GM12878 (cell line): ENCODE measurements around the gene GPM6B. TPM values are rescaled to one million over a fixed set of nuclear protein-coding genes. Genes with fewer than 3 reads are reported as not detected.

Experiments used
- ATAC-seq: fragments of 200-7000 bp; cut with Tn5 transposase; 3 replicates; pipeline ENCODE4 v1.9.1; 2020; ENCODE audit warnings: mild to moderate bottlenecking, moderate library complexity
- BruUV-seq: library from RNA; stranded (reverse); fragments of 400-500 nt; replicated peaks from 2 replicates; lab custom pipeline; 2021; lab: Mats Ljungman, UMichigan
- CTCF ChIA-PET: fragments of 300-600 bp; sonication (Branson Sonifier 250); formaldehyde crosslinking; extraction: SDS; loops from one replicate; lab custom pipeline; 2021; ENCODE audit warnings: inconsistent platforms; lab: Yijun Ruan, JAX
- POLR2A ChIA-PET: fragments of 350-600 bp; formaldehyde crosslinking; extraction: SDS; loops from one replicate; lab custom pipeline; 2021; ENCODE audit warnings: inconsistent platforms; lab: Charles Lee
- RAD21 ChIA-PET: fragments of 300-600 bp; sonication (Branson Sonifier 250); formaldehyde crosslinking; loops from one replicate; lab custom pipeline; 2023; ENCODE audit warnings: antibody characterized with exemption; ENCODE audit not compliant: unreplicated experiment; lab: Charles Lee
- SMC1A ChIA-PET: fragments of 300-600 bp; sonication (Branson Sonifier 250); formaldehyde crosslinking; loops from one replicate; lab custom pipeline; 2023; ENCODE audit not compliant: unreplicated experiment, uncharacterized antibody; lab: Charles Lee
- DNase-seq: peaks from one replicate; pipeline ENCODE4 v3.0.0-alpha.2; 2011; ENCODE audit warnings: low read depth, low spot score
- FAIRE-seq: peaks from 3 replicates; lab custom pipeline; 2011; peaks lifted over from hg19 to GRCh38; lab: Jason Lieb, UNC
- H2AFZ ChIP-seq: 2 replicates; pipeline ENCODE4 v1.6.0; 2011; ENCODE audit warnings: low read depth, low read length, control low read depth; ENCODE audit not compliant: control insufficient read depth
- H3K27ac ChIP-seq: 2 replicates; pipeline ENCODE4 v1.5.1; 2011; ENCODE audit warnings: control low read depth; ENCODE audit not compliant: control insufficient read depth, insufficient read depth
- H3K27me3 ChIP-seq, 2 experiments: replicated peaks in 1 of 2; 2 replicates each; pipeline versions ENCODE4 v1.6.0 to v1.6.1; 2011; ENCODE audit warnings: low read length in 1 of 2; ENCODE audit not compliant: control insufficient read depth in 2 of 2, insufficient read depth in 2 of 2
- H3K36me3 ChIP-seq, 2 experiments: 2 replicates each; pipeline ENCODE4 v1.5.1; 2011; ENCODE audit warnings: low read length in 1 of 2; ENCODE audit not compliant: control insufficient read depth in 2 of 2, insufficient read depth in 2 of 2
- H3K4me1 ChIP-seq: 2 replicates; pipeline ENCODE4 v1.6.1; 2011; ENCODE audit warnings: mild to moderate bottlenecking, low read length, moderate library complexity, mixed read lengths; ENCODE audit not compliant: control insufficient read depth, insufficient read depth
- H3K4me2 ChIP-seq: 2 replicates; pipeline ENCODE4 v1.6.0; 2011; ENCODE audit warnings: control low read depth; ENCODE audit not compliant: control insufficient read depth, insufficient read depth
- H3K4me3 ChIP-seq: fragments of 200-600 bp; sonication (generic); 2 replicates; pipeline ENCODE4 v1.5.1; 2016
- H3K79me2 ChIP-seq: 2 replicates; pipeline ENCODE4 v1.6.0; 2011; ENCODE audit warnings: low read length; ENCODE audit not compliant: control insufficient read depth, insufficient read depth
- H3K9ac ChIP-seq: 2 replicates; pipeline ENCODE4 v1.8.0; 2011; ENCODE audit warnings: low read length, control low read depth, mixed read lengths; ENCODE audit not compliant: control insufficient read depth, insufficient read depth
- H3K9me3 ChIP-seq: replicated peaks from 3 replicates; pipeline ENCODE4 v1.5.1; 2011; ENCODE audit warnings: mild to moderate bottlenecking, low read length; ENCODE audit not compliant: control insufficient read depth, insufficient read depth
- H4K20me1 ChIP-seq: 2 replicates; pipeline ENCODE4 v1.6.0; 2011; ENCODE audit not compliant: control insufficient read depth, insufficient read depth
- CBX5 ChIP-seq: sonication (generic); IDR thresholded peaks from 2 replicates; pipeline ENCODE4 v1.6.1; 2016; ENCODE audit warnings: low read depth, moderate library complexity, mild to moderate bottlenecking, inconsistent platforms
- CHD1 ChIP-seq: IDR thresholded peaks from 2 replicates; pipeline ENCODE4 v1.6.1; 2012; ENCODE audit warnings: low read depth, low read length, improper control_type of control experiment
- DPF2 ChIP-seq: fragments of 450-650 bp; IDR thresholded peaks from 2 replicates; pipeline ENCODE4 v1.6.1; 2017; ENCODE audit warnings: mild to moderate bottlenecking
- IKZF2 ChIP-seq, 2 experiments: fragments of 450-650 bp; IDR thresholded peaks; 2 replicates each; pipeline ENCODE4 v1.6.1; 2017; ENCODE audit warnings: mild to moderate bottlenecking in 2 of 2, moderate library complexity in 2 of 2
- MEF2B ChIP-seq: fragments of 450-650 bp; IDR thresholded peaks from 2 replicates; pipeline ENCODE4 v1.6.1; 2018; ENCODE audit warnings: mild to moderate bottlenecking, moderate library complexity; ENCODE audit not compliant: partially characterized antibody, poor library complexity, severe bottlenecking
- MTA2 ChIP-seq: fragments of 450-650 bp; IDR thresholded peaks from 2 replicates; pipeline ENCODE4 v1.6.1; 2016; ENCODE audit warnings: low read depth, mild to moderate bottlenecking, moderate library complexity
- MXI1 ChIP-seq: fragments of 150-350 bp; IDR thresholded peaks from 2 replicates; pipeline ENCODE4 v1.6.1; 2011; ENCODE audit warnings: low read depth, mild to moderate bottlenecking, inconsistent platforms, low read length, improper control_type of control experiment
- PAX5 ChIP-seq: IDR thresholded peaks from 2 replicates; pipeline ENCODE4 v1.6.1; 2011; ENCODE audit warnings: low read depth, low read length, borderline replicate concordance
- RFX5 ChIP-seq: IDR thresholded peaks from 2 replicates; pipeline ENCODE4 v1.6.1; 2011; ENCODE audit warnings: low read depth, low read length, improper control_type of control experiment
- SMAD5 ChIP-seq: IDR thresholded peaks from 2 replicates; pipeline ENCODE4 v1.6.1; 2016; ENCODE audit warnings: antibody characterized with exemption, low read depth
- ZNF274 ChIP-seq: IDR thresholded peaks from one replicate; pipeline ENCODE4 v1.8.0; 2011; ENCODE audit not compliant: insufficient read length, insufficient read depth
- ZNF687 ChIP-seq: fragments of 450-650 bp; IDR thresholded peaks from 2 replicates; pipeline ENCODE4 v1.6.1; 2017; ENCODE audit warnings: mild to moderate bottlenecking, moderate library complexity
- WGBS: methylation state at CpG from one replicate; pipeline ENCODE4 v1.1.6; 2016; ENCODE audit warnings: low lambda C conversion rate; ENCODE audit not compliant: insufficient replicate concordance, insufficient coverage; ENCODE audit errors: missing lambda C conversion rate; 5-methylcytosine and 5-hydroxymethylcytosine counted together
- in situ Hi-C: fragments of 300-500 bp; cut with MboI; formaldehyde crosslinking; loops from 9 replicates; pipeline ENCODE4 v1.14.3; 2018; ENCODE audit warnings: mixed read lengths
- intact Hi-C: fragments of 100-400 bp; cut with micrococcal nuclease; formaldehyde crosslinking; loops from one replicate; pipeline ENCODE4 v1.14.2; 2022; ENCODE audit not compliant: unreplicated experiment
- polyA plus RNA-seq, 11 experiments: library from polyadenylated mRNA; depleted of rRNA in 4 of 11; unstranded in 6 of 11; stranded (reverse) in 5 of 11; fragments of >200 nt; fragmentation: Nextera tagmentation in 4 of 11; fragmentation: Illumina TruSeq in 1 of 11; extraction: Ambion mirVana in 4 of 11; extraction: Trizol in 1 of 11; gene quantifications; 1 replicate in 1 of 11; 2 replicates in 10 of 11; pipeline versions ENCODE4 v1.2.1 to v1.2.3, GENCODE V29; 2011 to 2016; ENCODE audit warnings: inconsistent platforms in 2 of 11, missing spikeins in 2 of 11, low read depth in 1 of 11
- total RNA-seq, 4 experiments: library from RNA; depleted of rRNA in 3 of 4; stranded (reverse); fragments of >200 nt in 3 of 4; fragmentation: Illumina TruSeq in 1 of 4; extraction: Trizol in 1 of 4; gene quantifications; 2 replicates each; pipeline versions ENCODE4 v1.2.1 to v1.2.3, GENCODE V29; 2013 to 2021
- TF ChIP-seq, protein P1 (sequence below): fragments of 450-650 bp; IDR thresholded peaks from 2 replicates; pipeline ENCODE4 v1.6.1; 2017; ENCODE audit warnings: low read depth, mild to moderate bottlenecking, moderate library complexity
- TF ChIP-seq, protein P2 (sequence below): IDR thresholded peaks from 2 replicates; pipeline ENCODE4 v1.6.1; 2012; ENCODE audit warnings: low read depth, low read length, improper control_type of control experiment
- TF ChIP-seq, protein P3 (sequence below): fragments of 450-650 bp; IDR thresholded peaks from 2 replicates; pipeline ENCODE4 v1.6.1; 2017; ENCODE audit warnings: borderline replicate concordance

Gene GPM6B
- total and polyA plus RNA-seq, 10 of the 15 experiments (the other 5 are each of a cell fraction or from before 2014, with no cell fraction given), result 0.01 to 2.6 (median 0.37) TPM; not detected in 2

DNA sequence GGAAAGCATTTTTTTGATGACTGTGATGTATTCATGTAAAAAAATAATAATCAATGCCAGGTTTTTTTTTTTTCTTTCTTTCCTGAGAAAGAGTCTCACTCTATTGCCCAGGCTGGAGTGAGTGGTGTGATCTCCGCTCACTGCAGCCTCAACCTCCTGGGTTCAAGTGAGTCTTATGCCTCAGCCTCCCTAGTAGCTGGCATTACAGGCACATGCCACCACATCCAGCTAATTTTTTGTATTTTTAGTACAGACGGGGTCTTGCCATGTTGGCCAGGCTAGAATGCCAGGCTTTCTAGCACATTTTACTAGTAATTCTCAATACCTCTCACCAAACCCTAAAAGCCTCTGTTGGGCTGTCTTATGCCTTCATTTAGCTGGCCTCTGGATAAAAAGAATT, 25.7 kb downstream of the GPM6B start:
- no TSS peak for BruUV-seq
- ChIA-PET SMC1A (interaction anchor here (1.4 kb wide), 1 partner anchor 23 kb away, joined by 4 read pairs; no protein-coding TSS in a partner anchor), POLR2A (interaction anchor here (0.8 to 1.1 kb wide), 2 partner anchors 17 to 28 kb away, joined by 3 to 7 read pairs; no protein-coding TSS in a partner anchor), RAD21 (interaction anchor here (0.7 kb wide), 1 partner anchor 1862 kb away, joined by 3 read pairs; no protein-coding TSS in a partner anchor), CTCF (interaction anchor here (0.8 to 1.2 kb wide), 3 partner anchors 9 to 75 kb away, joined by 4 to 5 read pairs (median 4); no protein-coding TSS in a partner anchor)
- DNase-seq, result no peak
- Histone ChIP-seq H3K27ac (no peak overlapping the region), H3K4me2 (no peak overlapping the region), H3K9ac (no peak overlapping the region), H3K9me3 (no peaks in the 10 kb centered on the region), H3K4me3 (no peak overlapping the region), H3K27me3 (peaks cover 0 to 3% of the 10 kb centered on the region in 2 experiments; a peak in 1 of 4 replicates), H3K4me1 (no peaks in the 10 kb centered on the region; the same call in 1 of the 2 replicates), H4K20me1 (no peaks in the 10 kb centered on the region), H2AFZ (no peak overlapping the region), H3K36me3 (no peaks in the 10 kb centered on the region), H3K79me2 (no peaks in the 10 kb centered on the region)
- in situ Hi-C loops (no loop called here), intact Hi-C loops (no loop called here)
- WGBS, result 55% methylated on average over 2 of the region's 2 CpGs
- ATAC-seq, result no peak
- FAIRE-seq, result no peak
- TF ChIP-seq CBX5 (no peak), CHD1 (no peak), PAX5 (no peak), MXI1 (no peak), ZNF274 (no peak), IKZF2 (IDR thresholded peaks at IDR 0.05) (no peak), SMAD5 (no peak), MEF2B (no peak), MTA2 (no peak), DPF2 (no peak), ZNF687 (no peak), RFX5 (no peak)
- TF ChIP-seq, protein P1, sequence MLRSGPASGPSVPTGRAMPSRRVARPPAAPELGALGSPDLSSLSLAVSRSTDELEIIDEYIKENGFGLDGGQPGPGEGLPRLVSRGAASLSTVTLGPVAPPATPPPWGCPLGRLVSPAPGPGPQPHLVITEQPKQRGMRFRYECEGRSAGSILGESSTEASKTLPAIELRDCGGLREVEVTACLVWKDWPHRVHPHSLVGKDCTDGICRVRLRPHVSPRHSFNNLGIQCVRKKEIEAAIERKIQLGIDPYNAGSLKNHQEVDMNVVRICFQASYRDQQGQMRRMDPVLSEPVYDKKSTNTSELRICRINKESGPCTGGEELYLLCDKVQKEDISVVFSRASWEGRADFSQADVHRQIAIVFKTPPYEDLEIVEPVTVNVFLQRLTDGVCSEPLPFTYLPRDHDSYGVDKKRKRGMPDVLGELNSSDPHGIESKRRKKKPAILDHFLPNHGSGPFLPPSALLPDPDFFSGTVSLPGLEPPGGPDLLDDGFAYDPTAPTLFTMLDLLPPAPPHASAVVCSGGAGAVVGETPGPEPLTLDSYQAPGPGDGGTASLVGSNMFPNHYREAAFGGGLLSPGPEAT, result no peak
- TF ChIP-seq, protein P2, sequence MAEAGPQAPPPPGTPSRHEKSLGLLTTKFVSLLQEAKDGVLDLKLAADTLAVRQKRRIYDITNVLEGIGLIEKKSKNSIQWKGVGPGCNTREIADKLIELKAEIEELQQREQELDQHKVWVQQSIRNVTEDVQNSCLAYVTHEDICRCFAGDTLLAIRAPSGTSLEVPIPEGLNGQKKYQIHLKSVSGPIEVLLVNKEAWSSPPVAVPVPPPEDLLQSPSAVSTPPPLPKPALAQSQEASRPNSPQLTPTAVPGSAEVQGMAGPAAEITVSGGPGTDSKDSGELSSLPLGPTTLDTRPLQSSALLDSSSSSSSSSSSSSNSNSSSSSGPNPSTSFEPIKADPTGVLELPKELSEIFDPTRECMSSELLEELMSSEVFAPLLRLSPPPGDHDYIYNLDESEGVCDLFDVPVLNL, result no peak
- TF ChIP-seq, protein P3, sequence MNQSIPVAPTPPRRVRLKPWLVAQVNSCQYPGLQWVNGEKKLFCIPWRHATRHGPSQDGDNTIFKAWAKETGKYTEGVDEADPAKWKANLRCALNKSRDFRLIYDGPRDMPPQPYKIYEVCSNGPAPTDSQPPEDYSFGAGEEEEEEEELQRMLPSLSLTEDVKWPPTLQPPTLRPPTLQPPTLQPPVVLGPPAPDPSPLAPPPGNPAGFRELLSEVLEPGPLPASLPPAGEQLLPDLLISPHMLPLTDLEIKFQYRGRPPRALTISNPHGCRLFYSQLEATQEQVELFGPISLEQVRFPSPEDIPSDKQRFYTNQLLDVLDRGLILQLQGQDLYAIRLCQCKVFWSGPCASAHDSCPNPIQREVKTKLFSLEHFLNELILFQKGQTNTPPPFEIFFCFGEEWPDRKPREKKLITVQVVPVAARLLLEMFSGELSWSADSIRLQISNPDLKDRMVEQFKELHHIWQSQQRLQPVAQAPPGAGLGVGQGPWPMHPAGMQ, result no peak
